A549 treated with GW870086 at 1 μM for 4 hours (cell line): ENCODE measurements around the gene EIF4E1B. TPM values are rescaled to one million over a fixed set of nuclear protein-coding genes. Genes with fewer than 3 reads are reported as not detected.

Experiments used
- total RNA-seq: library from RNA; stranded (reverse); fragments of 200-300 nt; extraction: Qiagen RNA extraction; gene quantifications from 5 replicates; pipeline ENCODE4 v1.2.3, GENCODE V29; 2022; ENCODE audit warnings: low read depth

Gene EIF4E1B
- total RNA-seq, result not detected in 5 replicates

DNA sequence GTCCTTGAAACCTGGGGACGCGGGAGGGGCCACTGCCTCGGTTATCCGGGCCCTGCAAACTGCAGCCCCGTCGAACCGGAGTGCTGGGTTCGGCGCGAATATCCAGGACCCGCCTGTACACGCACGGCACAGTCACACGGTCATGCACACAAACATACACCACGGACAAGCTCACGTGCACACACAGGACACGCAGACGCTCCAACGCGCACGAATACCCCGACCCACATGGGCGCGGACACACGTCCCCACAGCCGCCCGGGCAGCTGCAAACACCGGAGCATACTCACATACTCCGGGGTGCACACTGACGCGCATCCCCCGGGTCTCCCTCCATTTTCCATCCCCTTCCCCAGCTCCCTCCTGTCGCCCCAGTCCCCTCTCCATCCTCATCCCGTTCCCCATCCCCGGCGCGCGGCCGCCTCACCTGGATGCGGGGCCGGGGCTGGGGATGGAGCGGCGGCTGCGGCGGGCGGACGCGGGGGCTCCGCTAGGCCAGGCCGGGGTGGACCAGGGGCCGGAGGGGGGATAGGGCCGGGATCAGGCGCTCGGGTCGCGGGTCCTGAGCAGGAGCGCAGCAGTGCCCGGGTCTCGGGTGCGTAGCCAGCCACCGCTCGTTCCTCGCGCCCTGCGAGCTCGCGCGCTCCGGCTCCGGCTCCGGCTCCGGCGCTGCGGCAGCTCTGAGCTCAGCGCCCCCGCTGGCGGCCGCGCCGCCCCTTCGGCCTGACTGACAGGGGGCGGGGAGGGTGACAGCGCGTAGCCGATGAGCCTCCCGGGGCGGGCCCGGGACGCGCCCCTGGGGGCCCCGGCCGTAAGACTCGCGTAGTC lies at the start of gene EIF4E1B, which contains the start of gene SNCB:
Gene EIF4E1B (plus strand): TSS at position 823 of the 828 bp plus-strand sequence. CDS start 12,113 bp downstream, outside the sequence.
Gene SNCB (minus strand): TSS at position 682 of the 828 bp plus-strand sequence. CDS start 880 bp downstream, outside the sequence.

DNA sequence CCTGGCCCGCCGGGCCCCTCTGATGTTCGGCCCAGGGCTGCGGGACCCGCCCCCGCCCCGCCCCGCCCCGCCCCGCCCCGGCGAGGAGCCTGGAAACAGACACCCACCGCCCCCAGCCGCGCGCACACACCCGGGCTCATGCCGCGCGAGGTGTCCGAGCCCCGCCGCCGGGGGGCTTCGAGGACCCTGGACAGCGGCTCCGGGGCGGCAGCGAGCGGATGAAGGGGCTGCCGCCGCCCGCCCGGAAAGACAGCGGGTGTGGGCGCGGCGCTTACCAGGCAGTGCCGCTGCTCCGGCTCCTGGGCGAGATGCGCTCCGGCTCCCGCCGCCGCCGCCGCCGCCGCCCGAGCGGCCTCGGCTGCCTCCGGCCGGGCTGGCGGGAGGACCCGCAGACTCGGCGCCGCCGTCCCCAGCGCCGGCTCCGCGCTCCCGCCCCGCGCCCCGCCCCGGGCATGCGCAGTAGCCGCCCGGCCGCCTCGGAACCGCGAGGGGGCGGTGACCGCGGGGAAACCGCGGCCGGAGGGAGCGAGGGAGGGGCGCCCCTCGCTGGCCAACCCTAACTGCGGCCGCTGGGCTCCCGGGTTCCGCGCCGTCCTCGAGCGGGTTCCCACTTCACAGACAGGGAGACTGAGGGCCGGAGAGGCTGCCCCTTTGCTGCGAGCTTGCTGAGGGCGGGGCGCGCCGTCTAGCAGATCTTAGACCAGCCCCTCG lies 20.6 kb upstream of the EIF4E1B start, which contains the start of gene GPRIN1:
Gene GPRIN1 (minus strand): TSS at position 433 of the 711 bp plus-strand sequence. CDS start 10,322 bp downstream, outside the sequence.

DNA sequence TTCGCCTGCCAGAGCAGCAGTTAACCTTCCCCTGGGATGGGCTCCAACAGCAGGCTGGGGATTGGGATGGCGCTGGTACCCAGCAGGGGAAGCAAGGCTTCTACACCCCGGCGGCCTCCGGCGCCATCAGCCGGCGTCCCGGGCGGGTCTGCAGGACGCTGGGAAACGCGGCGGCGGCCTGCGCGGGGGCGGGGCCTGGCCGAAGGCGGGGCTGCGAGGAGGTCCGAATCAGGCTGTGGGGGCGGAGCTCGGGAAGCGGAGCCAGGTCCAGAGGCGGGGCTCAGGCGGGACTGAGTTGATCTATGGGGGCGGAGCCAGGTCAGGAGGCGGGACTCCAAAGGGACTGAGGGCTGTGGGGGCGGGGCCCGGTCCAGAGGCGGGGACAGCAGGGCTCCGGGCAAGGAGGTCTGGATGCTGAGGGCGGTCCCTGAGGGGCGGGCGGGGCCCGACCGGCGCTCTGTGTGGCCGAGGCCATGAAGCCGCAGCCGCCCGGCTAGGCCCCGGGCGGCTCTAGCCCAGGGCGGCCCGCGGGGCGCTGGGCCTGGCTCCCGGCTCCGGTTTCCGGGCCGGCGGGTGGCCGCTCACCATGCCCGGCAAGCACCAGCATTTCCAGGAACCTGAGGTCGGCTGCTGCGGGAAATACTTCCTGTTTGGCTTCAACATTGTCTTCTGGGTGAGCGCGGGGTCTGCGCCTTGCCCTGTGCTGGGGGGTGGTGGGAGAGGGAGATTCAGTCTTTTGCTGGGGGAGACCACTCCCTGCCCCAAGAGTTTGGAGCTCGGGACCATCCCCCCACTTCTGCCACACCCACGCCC lies 16.8 kb downstream of the EIF4E1B start, which contains the start of gene TSPAN17:
Gene TSPAN17 (plus strand): TSS at position 455 of the 813 bp plus-strand sequence. CDS start 132 bp downstream, at position 587.

Other genes with a start within 250 kb of the EIF4E1B start
- 115 to 140 TPM (median 125 TPM) in 5 replicates for gene NOP16, start 242.1 kb upstream of the EIF4E1B start, total RNA-seq
- gene HIGD2A, start 241.9 kb upstream of the EIF4E1B start, total RNA-seq, result 248 to 281 TPM (median 257 TPM) in 5 replicates
- gene CLTB, start 214.1 kb upstream of the EIF4E1B start, total RNA-seq, result 90.6 to 145 TPM (median 134 TPM) in 5 replicates
- 45.9 to 49.2 TPM (median 47.7 TPM) in 5 replicates for gene FAF2, start 182.3 kb upstream of the EIF4E1B start, total RNA-seq
- 24.3 to 36.3 TPM (median 34.6 TPM) in 5 replicates for gene RNF44, start 93.3 kb upstream of the EIF4E1B start, total RNA-seq
- gene CDHR2, start 81.3 kb upstream of the EIF4E1B start, total RNA-seq, result 0.06 to 0.33 TPM (median 0.14 TPM) in 4 of 5 replicates, not detected in the other
- 6.9 to 9.5 TPM (median 8.6 TPM) in 5 replicates for gene GPRIN1, start 20.5 kb upstream of the EIF4E1B start, total RNA-seq
- gene SNCB, start 141 bp upstream of the EIF4E1B start, total RNA-seq, result 0.74 to 1.3 TPM (median 0.96 TPM) in 5 replicates
- gene TSPAN17, start 16.8 kb downstream of the EIF4E1B start, total RNA-seq, result 54.6 to 69.3 TPM (median 65.3 TPM) in 5 replicates
- 0.30 to 0.68 TPM (median 0.46 TPM) in 5 replicates for gene UNC5A, start 179.9 kb downstream of the EIF4E1B start, total RNA-seq